PFSK-1 (cell line): Measurements from ENCODE around the gene WIZ.

Source experiments
- FOXP2 ChIP-seq: optimal IDR thresholded peaks from 2 replicates; pipeline ENCODE3; 2011; ENCODE audit warnings: borderline replicate concordance, control low read depth, inconsistent platforms; ENCODE audit not compliant: insufficient read depth; ENCODE audit errors: extremely low read length, extremely low read depth
- POLR2AphosphoS5 ChIP-seq: IDR thresholded peaks from 2 replicates; pipeline ENCODE4 v1.6.1; 2012; ENCODE audit warnings: low read depth, mild to moderate bottlenecking, control low read depth, low read length, moderate library complexity
- SIN3A ChIP-seq: IDR thresholded peaks from 2 replicates; pipeline ENCODE4 v1.6.1; 2012; ENCODE audit warnings: mild to moderate bottlenecking, low read length, moderate library complexity, borderline replicate concordance; ENCODE audit not compliant: insufficient read depth
- TAF1 ChIP-seq: IDR thresholded peaks from 2 replicates; pipeline ENCODE4 v1.6.1; 2012; ENCODE audit warnings: low read length, control low read depth, borderline replicate concordance; ENCODE audit not compliant: insufficient read depth
- TF ChIP-seq, protein P1 (sequence below), 2 experiments: IDR thresholded peaks; 2 replicates each; pipeline versions ENCODE4 v1.6.1 to v1.8.0; 2011 to 2012; ENCODE audit warnings: low read depth in 2 of 2, low read length in 2 of 2, control low read depth in 1 of 2, inconsistent platforms in 1 of 2, mild to moderate bottlenecking in 1 of 2, moderate library complexity in 1 of 2; ENCODE audit not compliant: insufficient read depth in 1 of 2

DNA sequence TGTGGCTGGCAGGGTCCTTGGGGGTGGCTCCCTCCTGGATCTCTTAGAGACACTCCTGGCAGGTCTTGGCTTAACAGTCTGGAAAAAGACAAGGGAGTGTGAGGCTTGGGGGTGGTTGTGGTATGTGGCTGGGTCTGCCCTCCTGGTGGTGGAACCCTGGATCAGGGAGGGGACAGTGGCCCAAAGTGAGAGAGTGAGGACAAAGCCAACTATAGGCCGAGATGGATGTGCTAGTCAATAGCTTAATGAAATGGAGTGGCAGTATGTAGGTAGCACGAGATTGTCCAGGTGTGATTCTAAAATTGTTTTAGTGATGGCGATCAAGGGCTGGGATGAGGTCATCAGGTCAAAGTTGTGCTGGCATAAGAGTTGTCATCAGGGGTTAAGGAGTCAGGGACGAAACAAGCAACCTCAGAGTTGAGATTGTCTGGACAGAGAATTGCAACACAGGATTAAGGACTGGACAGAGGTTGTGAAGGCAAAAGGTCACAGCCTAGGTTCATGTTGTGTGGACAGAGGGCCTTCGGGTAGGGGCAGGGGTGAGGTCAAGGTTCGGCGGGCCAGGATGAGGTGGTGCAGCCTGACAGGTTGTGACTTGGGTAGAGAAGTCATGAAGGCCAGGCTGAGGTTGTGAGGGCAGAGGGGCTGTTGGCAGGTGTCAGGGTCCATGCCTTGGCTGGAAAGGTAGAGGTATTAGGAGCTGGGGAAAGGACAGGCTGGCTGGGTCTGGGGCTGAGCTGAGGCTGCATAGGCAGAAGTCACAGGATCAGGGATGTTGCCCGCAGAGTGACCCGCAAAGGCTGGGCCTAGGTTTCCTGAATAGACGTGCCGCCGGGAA, 19.1 kb upstream of the WIZ start:
- TF ChIP-seq, protein P1, sequence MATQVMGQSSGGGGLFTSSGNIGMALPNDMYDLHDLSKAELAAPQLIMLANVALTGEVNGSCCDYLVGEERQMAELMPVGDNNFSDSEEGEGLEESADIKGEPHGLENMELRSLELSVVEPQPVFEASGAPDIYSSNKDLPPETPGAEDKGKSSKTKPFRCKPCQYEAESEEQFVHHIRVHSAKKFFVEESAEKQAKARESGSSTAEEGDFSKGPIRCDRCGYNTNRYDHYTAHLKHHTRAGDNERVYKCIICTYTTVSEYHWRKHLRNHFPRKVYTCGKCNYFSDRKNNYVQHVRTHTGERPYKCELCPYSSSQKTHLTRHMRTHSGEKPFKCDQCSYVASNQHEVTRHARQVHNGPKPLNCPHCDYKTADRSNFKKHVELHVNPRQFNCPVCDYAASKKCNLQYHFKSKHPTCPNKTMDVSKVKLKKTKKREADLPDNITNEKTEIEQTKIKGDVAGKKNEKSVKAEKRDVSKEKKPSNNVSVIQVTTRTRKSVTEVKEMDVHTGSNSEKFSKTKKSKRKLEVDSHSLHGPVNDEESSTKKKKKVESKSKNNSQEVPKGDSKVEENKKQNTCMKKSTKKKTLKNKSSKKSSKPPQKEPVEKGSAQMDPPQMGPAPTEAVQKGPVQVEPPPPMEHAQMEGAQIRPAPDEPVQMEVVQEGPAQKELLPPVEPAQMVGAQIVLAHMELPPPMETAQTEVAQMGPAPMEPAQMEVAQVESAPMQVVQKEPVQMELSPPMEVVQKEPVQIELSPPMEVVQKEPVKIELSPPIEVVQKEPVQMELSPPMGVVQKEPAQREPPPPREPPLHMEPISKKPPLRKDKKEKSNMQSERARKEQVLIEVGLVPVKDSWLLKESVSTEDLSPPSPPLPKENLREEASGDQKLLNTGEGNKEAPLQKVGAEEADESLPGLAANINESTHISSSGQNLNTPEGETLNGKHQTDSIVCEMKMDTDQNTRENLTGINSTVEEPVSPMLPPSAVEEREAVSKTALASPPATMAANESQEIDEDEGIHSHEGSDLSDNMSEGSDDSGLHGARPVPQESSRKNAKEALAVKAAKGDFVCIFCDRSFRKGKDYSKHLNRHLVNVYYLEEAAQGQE (IDR thresholded peaks at IDR 0.05; ENCODE audit: insufficient read depth in 1 of 2, low read depth in 2 of 2, low read length in 2 of 2): no peak
- no peak for TF ChIP-seq POLR2AphosphoS5
- no peak for TF ChIP-seq TAF1
- TF ChIP-seq SIN3A: no peak
- no peak for TF ChIP-seq FOXP2
